SK-MEL-5 (cell line): ENCODE data around the gene WDR33. TPM values are rescaled to one million over a fixed set of nuclear protein-coding genes. Genes with fewer than 3 reads are reported as not detected.

Source experiments
- DNase-seq: peaks from one replicate; pipeline ENCODE4 v3.0.0-alpha.2; 2016; ENCODE audit warnings: low read depth, low spot score
- in situ Hi-C: cut with HindIII; loops from 2 replicates; pipeline ENCODE4 v1.10.0; 2016; ENCODE audit warnings: low sequenced_read_pairs, high pct_unique_total_duplicates, low pct_unique_long_range_greater_than_20kb
- total RNA-seq: library from RNA; depleted of rRNA; stranded (reverse); fragments of >200 nt; shearing (Covaris generic); gene quantifications from 2 replicates; pipeline ENCODE4 v1.2.3, GENCODE V29; 2014

Gene WDR33
- total RNA-seq, 1 experiment from 2014 or later: 25.1 TPM

- DNase-seq: no peak
- in situ Hi-C loops: no loop called here
These were observed 139.2 kb downstream of the WDR33 start for GRCh38 chr2:127671557-127672302.

GRCh38 chr2:127670957-127671290 lies 140.0 kb downstream of the WDR33 start:
- in situ Hi-C loops: no loop called here

DNA sequence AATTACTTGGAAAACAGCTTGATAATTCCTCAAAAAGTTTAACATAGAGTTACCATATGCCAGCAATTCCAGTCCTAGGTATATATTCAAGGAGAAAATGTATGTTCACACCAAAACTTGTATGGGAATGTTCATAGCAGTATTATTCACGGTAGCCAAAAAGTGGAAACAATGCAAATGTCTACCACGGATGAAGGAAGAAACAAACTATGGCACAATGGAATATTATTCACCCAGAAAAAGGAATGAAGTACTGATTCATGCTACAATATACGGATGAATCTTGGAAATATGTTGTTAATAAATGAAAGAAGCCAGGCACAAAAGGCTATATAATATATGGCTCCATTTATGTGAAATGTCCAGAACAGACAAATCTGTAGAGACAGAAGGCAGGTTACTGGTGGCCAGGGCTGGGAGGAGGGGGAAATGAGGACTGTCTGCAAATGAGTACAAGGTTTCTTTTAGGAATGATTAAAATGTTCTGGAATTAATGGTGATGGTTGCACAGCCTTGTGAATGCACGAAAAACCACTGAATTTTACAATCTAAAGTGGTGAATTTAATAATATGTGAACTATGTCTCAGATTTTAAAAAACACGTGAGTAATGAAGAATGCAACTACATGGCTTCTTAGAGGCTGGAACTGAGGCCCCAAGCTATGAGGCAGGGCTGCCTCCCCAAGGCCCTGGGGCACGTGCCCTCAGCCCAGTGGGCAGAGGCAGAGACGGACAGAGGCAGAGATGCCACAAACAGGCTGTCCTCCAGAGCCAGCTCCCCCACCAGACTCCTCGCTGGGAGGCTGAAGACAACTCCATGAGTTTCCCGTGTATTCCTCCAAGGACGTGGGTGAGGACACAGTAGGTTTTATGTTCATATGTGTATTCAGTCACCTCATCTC lies 140.7 kb downstream of the WDR33 start:
- in situ Hi-C loops: no loop called here
- DNase-seq: no peak

More at GRCh38 chr2:127670957-127671290, 140.0 kb downstream of the WDR33 start:
- DNase-seq: no peak

GRCh38 chr2:127669056-127669455 lies 141.9 kb downstream of the WDR33 start:
- no peak for DNase-seq
- in situ Hi-C loops: no loop called here

- in situ Hi-C loops: no loop called here
- no peak for DNase-seq
These were observed 145.6 kb downstream of the WDR33 start for GRCh38 chr2:127665267-127665893.

DNA sequence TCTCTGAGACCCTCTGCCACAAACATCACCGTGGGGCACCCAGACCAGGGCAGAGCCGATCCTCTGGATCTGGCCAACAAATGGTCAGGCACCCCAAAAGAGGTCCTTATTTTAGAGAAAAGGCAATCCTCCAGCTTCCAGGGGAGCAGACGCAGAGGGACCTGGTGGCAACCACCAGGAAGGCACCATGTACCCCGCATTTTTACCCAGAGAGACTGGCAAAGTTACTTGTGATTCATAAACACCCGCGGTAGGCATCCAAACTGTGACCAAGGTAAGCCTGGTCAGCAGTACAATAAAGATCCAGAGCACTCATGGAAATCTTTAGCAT lies 146.1 kb downstream of the WDR33 start:
- in situ Hi-C loops: no loop called here
- DNase-seq: no peak

GRCh38 chr2:127664065-127664894 lies 146.7 kb downstream of the WDR33 start:
- in situ Hi-C loops: no loop called here
- no peak for DNase-seq

- DNase-seq: no peak
- in situ Hi-C loops: no loop called here
These were observed 147.4 kb downstream of the WDR33 start for GRCh38 chr2:127663566-127664064.

- DNase-seq: no peak
- in situ Hi-C loops: no loop called here
These were observed 147.9 kb downstream of the WDR33 start for GRCh38 chr2:127662937-127663565.

DNA sequence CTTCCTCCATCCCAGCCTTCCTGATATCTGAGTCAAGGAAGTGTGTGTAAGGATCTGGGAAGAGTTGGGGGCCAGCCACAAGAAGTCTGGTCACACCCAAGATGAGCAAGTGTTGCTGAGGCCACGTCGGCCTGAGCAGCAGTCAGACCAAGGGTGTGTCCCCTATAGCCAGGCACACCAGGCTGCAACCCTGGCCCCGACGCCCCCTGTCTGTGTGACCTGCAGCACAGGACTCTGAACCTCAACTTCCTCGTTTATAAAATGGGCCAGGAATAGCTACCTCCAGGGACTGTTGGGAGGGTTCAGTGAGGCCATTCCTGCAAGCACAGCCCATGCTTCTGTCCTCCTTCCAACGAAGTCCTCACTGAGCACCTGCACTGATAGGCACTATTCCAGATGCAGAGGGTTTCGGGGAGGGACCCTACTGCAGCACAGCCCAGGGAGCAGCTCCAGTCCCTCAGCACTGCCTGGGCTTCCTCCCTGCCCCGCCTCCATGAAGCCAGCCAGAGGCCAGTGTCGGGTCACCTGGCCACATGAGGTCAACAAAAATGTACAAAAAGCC lies 148.9 kb downstream of the WDR33 start:
- in situ Hi-C loops: no loop called here
- DNase-seq: no peak

DNA sequence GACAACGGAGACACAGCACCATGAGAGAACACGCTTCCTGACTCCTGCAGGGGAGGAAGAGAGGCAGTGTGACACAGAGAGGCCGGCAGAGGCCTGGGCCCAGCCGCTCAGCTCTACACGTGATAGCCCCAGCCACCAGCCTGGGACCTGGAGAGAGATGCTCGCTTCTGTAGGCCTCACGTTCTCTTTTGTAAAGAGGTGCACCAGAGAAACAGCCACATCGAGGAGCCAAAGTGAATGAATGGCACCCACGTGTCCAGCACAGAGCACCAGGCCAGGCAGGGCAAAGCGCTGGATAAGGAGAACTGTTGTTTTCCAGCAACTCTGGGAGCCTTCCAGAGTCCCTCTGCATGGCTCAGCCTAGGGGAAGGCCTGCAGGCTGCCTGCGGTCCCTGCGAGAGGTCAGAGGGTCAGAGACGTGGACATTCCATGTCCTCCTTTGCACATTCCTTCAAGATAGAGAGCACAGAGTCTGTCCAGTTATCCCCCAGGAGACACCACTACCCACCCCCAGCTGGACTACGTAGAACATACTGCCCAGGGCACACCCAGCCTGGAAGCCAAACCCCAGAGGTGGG lies 149.8 kb downstream of the WDR33 start:
- no peak for DNase-seq
- in situ Hi-C loops: no loop called here

- DNase-seq: no peak
- in situ Hi-C loops: no loop called here
These were observed 150.7 kb downstream of the WDR33 start for GRCh38 chr2:127660291-127660578.

DNA sequence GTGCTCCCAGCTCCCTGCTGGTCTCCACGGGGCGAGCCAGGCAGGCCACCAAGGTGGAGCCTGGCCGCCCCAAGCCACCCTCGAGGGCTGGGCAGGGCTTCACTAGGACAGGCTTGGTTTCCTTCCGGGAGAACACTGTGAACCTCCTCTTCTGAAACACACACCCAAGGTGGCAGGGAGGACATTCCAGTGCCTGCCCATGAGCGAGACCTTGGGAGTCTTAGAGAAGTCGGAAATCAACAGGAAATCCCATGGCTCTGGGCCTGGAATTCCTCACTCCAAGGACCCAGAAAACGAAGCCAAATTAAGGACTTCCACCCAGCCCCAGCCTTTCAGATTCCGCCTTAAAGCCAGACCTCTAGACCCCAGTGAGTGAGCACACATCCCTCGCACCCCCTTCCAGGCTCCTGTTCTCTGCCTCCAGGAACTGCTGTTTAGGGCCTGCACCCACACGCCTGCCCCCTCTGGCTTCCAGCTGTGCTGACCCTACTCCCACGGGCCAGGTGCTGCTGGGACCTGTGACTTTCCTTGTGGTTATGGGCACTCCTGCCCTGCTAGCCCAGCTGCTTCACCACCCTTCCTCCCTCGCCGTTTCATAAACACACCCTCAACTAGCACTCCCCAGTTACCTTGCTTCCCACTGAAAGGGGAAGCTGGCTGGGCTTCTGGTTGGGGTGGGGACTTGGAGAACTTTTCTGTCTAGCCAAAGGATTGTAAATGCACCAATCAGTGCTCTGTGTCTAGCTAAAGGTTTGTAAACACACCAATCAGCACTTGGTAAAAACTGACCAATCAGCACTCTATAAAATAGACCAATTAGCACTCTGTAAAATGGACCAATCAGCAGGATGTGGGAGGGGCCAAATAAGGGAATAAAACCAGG lies 151.3 kb downstream of the WDR33 start:
- in situ Hi-C loops: no loop called here
- no peak for DNase-seq

GRCh38 chr2:127658641-127659407 lies 152.1 kb downstream of the WDR33 start:
- no peak for DNase-seq
- in situ Hi-C loops: no loop called here

DNA sequence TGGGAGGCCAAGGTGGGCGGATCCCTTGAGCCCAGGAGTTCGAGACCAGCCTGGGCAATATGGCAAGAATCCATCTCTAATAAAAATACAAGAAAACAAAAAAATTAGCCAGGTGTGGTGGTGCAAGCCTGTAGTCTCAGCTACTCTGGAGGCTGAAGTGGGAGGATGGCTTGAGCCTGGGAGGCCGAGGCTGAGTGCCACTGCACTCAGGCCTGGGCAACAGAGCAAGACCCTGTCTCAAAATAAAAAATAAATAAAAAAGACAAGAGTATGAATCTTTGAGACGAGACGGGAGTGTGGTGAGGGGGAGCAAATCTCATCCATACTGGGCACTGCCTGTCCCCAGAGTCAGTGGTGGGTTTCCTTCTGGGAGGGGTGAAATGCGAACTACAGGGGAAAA lies 152.8 kb downstream of the WDR33 start:
- in situ Hi-C loops: no loop called here
- DNase-seq: no peak
